HL-60 (cell line): ENCODE results near the gene TSC22D3.

Experiments used
- DNase-seq, 2 experiments: peaks; one replicate each; pipeline ENCODE4 v3.0.0-alpha.2; 2010 to 2020; ENCODE audit warnings: low read depth in 1 of 2, low spot score in 1 of 2
- H3K27ac ChIP-seq: fragments of 250-450 bp; sonication (Bioruptor Pico); replicated peaks from 2 replicates; pipeline ENCODE4 v1.5.1; 2020; ENCODE audit warnings: mild to moderate bottlenecking, moderate library complexity
- H3K27me3 ChIP-seq: fragments of 250-450 bp; sonication (Bioruptor Pico); 2 replicates; pipeline ENCODE4 v1.5.1; 2021; ENCODE audit warnings: mild to moderate bottlenecking, moderate library complexity; ENCODE audit not compliant: insufficient read depth, poor library complexity, severe bottlenecking
- H3K4me3 ChIP-seq: replicated peaks from 2 replicates; pipeline ENCODE4 v1.5.1; 2011; ENCODE audit warnings: mild to moderate bottlenecking, control low read depth, low read length; ENCODE audit not compliant: insufficient read depth
- CTCF ChIP-seq: IDR thresholded peaks from one replicate; pipeline ENCODE4 v1.5.1; 2011; ENCODE audit warnings: low read length, control low read depth, inconsistent platforms; ENCODE audit not compliant: insufficient read depth
- GABPA ChIP-seq: IDR thresholded peaks from 2 replicates; pipeline ENCODE4 v1.6.1; 2012; ENCODE audit warnings: low read depth
- POLR2AphosphoS5 ChIP-seq: IDR thresholded peaks from 2 replicates; pipeline ENCODE4 v1.6.1; 2012; ENCODE audit warnings: low read depth
- REST ChIP-seq: IDR thresholded peaks from 2 replicates; pipeline ENCODE4 v1.6.1; 2012; ENCODE audit warnings: low read depth; ENCODE audit not compliant: insufficient replicate concordance
- SPI1 ChIP-seq: IDR thresholded peaks from 2 replicates; pipeline ENCODE4 v1.6.1; 2012; ENCODE audit warnings: low read depth, mild to moderate bottlenecking, borderline replicate concordance

TSC22D3 gene

GRCh38 chrX:107766470-107767150, 9.0 kb downstream of the TSC22D3 start:
- no peak for DNase-seq
- Histone ChIP-seq H3K27ac (no peak overlapping the region), H3K27me3 (peaks cover 2% of the 10 kb centered on the region), H3K4me3 (no peak overlapping the region)
- TF ChIP-seq REST (no peak), POLR2AphosphoS5 (no peak), CTCF (no peak), GABPA (no peak), SPI1 (no peak)

GRCh38 chrX:107764845-107765608, 10.6 kb downstream of the TSC22D3 start:
- H3K4me3 ChIP-seq = no peak overlapping the region
- DNase-seq = no peak
- no peak overlapping the region for H3K27ac ChIP-seq
- peaks cover 2% of the 10 kb centered on the region for H3K27me3 ChIP-seq
- no peak for TF ChIP-seq SPI1
- TF ChIP-seq CTCF = no peak
- no peak for TF ChIP-seq REST
- TF ChIP-seq GABPA = no peak
- no peak for TF ChIP-seq POLR2AphosphoS5

GRCh38 chrX:107763647-107764046, 11.9 kb downstream of the TSC22D3 start:
- H3K27me3 ChIP-seq = no peaks in the 10 kb centered on the region
- DNase-seq = no peak
- H3K4me3 ChIP-seq = no peak overlapping the region
- H3K27ac ChIP-seq = no peak overlapping the region
- TF ChIP-seq GABPA = no peak
- TF ChIP-seq CTCF = no peak
- TF ChIP-seq POLR2AphosphoS5 = no peak
- TF ChIP-seq REST = no peak
